HL-60 (cell line): ENCODE data around the gene SNCA.

Experiments
- DNase-seq, 2 experiments: peaks; one replicate each; pipeline ENCODE4 v3.0.0-alpha.2; 2010 to 2020; ENCODE audit warnings: low read depth in 1 of 2, low spot score in 1 of 2
- H3K27ac ChIP-seq: fragments of 250-450 bp; sonication (Bioruptor Pico); replicated peaks from 2 replicates; pipeline ENCODE4 v1.5.1; 2020; ENCODE audit warnings: mild to moderate bottlenecking, moderate library complexity
- H3K27me3 ChIP-seq: fragments of 250-450 bp; sonication (Bioruptor Pico); 2 replicates; pipeline ENCODE4 v1.5.1; 2021; ENCODE audit warnings: mild to moderate bottlenecking, moderate library complexity; ENCODE audit not compliant: insufficient read depth, poor library complexity, severe bottlenecking
- H3K4me3 ChIP-seq: replicated peaks from 2 replicates; pipeline ENCODE4 v1.5.1; 2011; ENCODE audit warnings: mild to moderate bottlenecking, control low read depth, low read length; ENCODE audit not compliant: insufficient read depth
- GABPA ChIP-seq: IDR thresholded peaks from 2 replicates; pipeline ENCODE4 v1.6.1; 2012; ENCODE audit warnings: low read depth
- POLR2AphosphoS5 ChIP-seq: IDR thresholded peaks from 2 replicates; pipeline ENCODE4 v1.6.1; 2012; ENCODE audit warnings: low read depth
- SPI1 ChIP-seq: IDR thresholded peaks from 2 replicates; pipeline ENCODE4 v1.6.1; 2012; ENCODE audit warnings: low read depth, mild to moderate bottlenecking, borderline replicate concordance
- TF ChIP-seq, protein P1 (sequence below): IDR thresholded peaks from 2 replicates; pipeline ENCODE4 v1.6.1; 2012; ENCODE audit warnings: low read depth; ENCODE audit not compliant: insufficient replicate concordance
- TF ChIP-seq, protein P2 (sequence below): IDR thresholded peaks from one replicate; pipeline ENCODE4 v1.5.1; 2011; ENCODE audit warnings: low read length, control low read depth, inconsistent platforms; ENCODE audit not compliant: insufficient read depth

Gene SNCA

DNA sequence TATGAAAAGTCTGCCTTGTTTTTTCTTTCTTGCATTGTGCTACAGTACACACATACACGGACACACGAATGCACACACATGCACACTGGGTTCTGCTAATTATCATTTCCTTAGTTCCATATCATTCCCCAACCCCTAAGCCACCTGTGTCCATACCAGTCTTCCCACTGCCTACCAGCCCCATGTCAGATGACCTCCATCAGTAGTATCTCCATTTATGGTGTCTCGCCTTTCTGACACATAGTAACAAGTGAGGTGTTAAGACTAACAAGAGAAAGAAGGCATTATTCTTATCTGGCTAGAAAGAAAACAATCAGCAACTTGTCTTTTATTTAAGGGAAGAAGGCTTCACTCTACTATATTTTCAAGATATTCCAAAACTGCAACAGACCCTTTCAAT lies 67.1 kb downstream of the SNCA start:
- DNase-seq, result no peak
- TF ChIP-seq, protein P1, sequence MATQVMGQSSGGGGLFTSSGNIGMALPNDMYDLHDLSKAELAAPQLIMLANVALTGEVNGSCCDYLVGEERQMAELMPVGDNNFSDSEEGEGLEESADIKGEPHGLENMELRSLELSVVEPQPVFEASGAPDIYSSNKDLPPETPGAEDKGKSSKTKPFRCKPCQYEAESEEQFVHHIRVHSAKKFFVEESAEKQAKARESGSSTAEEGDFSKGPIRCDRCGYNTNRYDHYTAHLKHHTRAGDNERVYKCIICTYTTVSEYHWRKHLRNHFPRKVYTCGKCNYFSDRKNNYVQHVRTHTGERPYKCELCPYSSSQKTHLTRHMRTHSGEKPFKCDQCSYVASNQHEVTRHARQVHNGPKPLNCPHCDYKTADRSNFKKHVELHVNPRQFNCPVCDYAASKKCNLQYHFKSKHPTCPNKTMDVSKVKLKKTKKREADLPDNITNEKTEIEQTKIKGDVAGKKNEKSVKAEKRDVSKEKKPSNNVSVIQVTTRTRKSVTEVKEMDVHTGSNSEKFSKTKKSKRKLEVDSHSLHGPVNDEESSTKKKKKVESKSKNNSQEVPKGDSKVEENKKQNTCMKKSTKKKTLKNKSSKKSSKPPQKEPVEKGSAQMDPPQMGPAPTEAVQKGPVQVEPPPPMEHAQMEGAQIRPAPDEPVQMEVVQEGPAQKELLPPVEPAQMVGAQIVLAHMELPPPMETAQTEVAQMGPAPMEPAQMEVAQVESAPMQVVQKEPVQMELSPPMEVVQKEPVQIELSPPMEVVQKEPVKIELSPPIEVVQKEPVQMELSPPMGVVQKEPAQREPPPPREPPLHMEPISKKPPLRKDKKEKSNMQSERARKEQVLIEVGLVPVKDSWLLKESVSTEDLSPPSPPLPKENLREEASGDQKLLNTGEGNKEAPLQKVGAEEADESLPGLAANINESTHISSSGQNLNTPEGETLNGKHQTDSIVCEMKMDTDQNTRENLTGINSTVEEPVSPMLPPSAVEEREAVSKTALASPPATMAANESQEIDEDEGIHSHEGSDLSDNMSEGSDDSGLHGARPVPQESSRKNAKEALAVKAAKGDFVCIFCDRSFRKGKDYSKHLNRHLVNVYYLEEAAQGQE, result no peak
- TF ChIP-seq, protein P2, sequence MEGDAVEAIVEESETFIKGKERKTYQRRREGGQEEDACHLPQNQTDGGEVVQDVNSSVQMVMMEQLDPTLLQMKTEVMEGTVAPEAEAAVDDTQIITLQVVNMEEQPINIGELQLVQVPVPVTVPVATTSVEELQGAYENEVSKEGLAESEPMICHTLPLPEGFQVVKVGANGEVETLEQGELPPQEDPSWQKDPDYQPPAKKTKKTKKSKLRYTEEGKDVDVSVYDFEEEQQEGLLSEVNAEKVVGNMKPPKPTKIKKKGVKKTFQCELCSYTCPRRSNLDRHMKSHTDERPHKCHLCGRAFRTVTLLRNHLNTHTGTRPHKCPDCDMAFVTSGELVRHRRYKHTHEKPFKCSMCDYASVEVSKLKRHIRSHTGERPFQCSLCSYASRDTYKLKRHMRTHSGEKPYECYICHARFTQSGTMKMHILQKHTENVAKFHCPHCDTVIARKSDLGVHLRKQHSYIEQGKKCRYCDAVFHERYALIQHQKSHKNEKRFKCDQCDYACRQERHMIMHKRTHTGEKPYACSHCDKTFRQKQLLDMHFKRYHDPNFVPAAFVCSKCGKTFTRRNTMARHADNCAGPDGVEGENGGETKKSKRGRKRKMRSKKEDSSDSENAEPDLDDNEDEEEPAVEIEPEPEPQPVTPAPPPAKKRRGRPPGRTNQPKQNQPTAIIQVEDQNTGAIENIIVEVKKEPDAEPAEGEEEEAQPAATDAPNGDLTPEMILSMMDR, result no peak
- TF ChIP-seq POLR2AphosphoS5 (no peak), GABPA (no peak), SPI1 (no peak)

DNA sequence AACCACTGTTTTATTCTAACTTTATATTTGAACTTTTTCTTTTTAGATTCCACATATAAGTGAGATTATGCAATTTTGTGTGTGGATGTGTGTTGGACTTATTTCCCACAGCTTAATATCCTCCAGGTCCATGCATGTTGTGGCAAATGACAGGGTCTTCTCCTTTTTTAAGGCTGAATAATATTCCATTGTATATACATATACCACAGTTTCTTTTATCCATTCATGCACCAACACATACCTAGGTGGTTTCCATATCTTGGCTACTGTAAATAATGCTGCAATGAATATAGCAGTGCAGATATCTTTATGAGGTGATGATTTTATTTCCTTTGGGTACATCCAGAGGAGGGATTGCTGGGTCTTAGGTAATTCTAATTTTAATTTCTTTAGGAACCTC lies 69.0 kb downstream of the SNCA start:
- no peak for DNase-seq
- no peak overlapping the region for H3K27ac ChIP-seq
- H3K27me3 ChIP-seq, result no peaks in the 10 kb centered on the region
- no peak overlapping the region for H3K4me3 ChIP-seq
- TF ChIP-seq SPI1, result no peak
- no peak for TF ChIP-seq POLR2AphosphoS5
- TF ChIP-seq, protein P2, result no peak
- TF ChIP-seq GABPA, result no peak
- TF ChIP-seq, protein P1, result no peak

More for the DNA sequence above, 67.1 kb downstream of the SNCA start:
- no peak overlapping the region for H3K4me3 ChIP-seq
- no peak overlapping the region for H3K27ac ChIP-seq
- no peaks in the 10 kb centered on the region for H3K27me3 ChIP-seq

DNA sequence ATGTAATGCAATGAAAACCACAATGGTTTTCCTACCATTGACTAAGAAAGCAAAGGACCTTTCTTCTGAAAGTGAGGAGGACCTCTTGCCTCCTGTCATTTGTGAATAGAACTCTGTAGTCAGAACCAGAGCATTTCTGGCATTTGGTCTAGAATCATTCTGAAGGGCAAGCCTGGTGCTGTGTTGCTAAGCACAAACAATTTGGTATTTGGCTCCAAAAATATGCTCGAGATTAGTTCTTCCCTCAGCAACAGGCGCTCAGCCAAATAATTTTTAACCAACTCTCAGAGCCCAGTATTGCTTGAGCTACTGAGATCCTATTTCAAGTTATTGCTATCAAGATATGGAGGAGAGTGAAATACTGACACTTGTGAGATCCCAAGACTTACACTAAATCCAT lies 71.0 kb downstream of the SNCA start:
- Histone ChIP-seq H3K27ac (no peak overlapping the region), H3K4me3 (no peak overlapping the region), H3K27me3 (no peaks in the 10 kb centered on the region)
- TF ChIP-seq, protein P1, result no peak
- TF ChIP-seq GABPA (no peak), POLR2AphosphoS5 (no peak), SPI1 (no peak)
- TF ChIP-seq, protein P2, result no peak
- no peak for DNase-seq
